GM23338 (cell line): ENCODE measurements around the gene FRMD1. TPM values are rescaled to one million over a fixed set of nuclear protein-coding genes. Genes with fewer than 3 reads are reported as not detected.

Experiments
- ATAC-seq: fragments of 200-7000 bp; cut with Tn5 transposase; 3 replicates; pipeline ENCODE4 v1.9.1; 2020
- DNase-seq: peaks from one replicate; pipeline ENCODE4 v3.0.0-alpha.2; 2015; ENCODE audit warnings: low spot score
- H2AFZ ChIP-seq: fragments of 200-600 bp; sonication (generic); 2 replicates; pipeline ENCODE4 v1.8.0; 2016; ENCODE audit warnings: antibody characterized with exemption, mild to moderate bottlenecking, moderate library complexity
- H3F3A ChIP-seq: fragments of 200-600 bp; sonication (generic); replicated peaks from 2 replicates; pipeline ENCODE4 v1.8.0; 2017; ENCODE audit warnings: antibody characterized with exemption, mixed run types, low read depth
- H3K27ac ChIP-seq: fragments of 200-600 bp; sonication (generic); 2 replicates; pipeline ENCODE4 v1.6.1; 2016; ENCODE audit warnings: low read depth
- H3K27me3 ChIP-seq: fragments of 200-600 bp; sonication (generic); 2 replicates; pipeline ENCODE4 v1.8.0; 2016; ENCODE audit warnings: mild to moderate bottlenecking, mixed run types, moderate library complexity; ENCODE audit not compliant: insufficient read depth
- H3K36me3 ChIP-seq: fragments of 200-600 bp; sonication (generic); 2 replicates; pipeline ENCODE4 v1.8.0; 2016; ENCODE audit warnings: mild to moderate bottlenecking; ENCODE audit not compliant: insufficient read depth
- H3K4me1 ChIP-seq: fragments of 200-600 bp; sonication (generic); 2 replicates; pipeline ENCODE4 v1.8.0; 2016; ENCODE audit warnings: mild to moderate bottlenecking, moderate library complexity; ENCODE audit not compliant: insufficient read depth
- H3K4me2 ChIP-seq: fragments of 200-600 bp; sonication (generic); 2 replicates; pipeline ENCODE4 v1.7.1; 2017; ENCODE audit warnings: mixed run types
- H3K4me3 ChIP-seq: fragments of 200-600 bp; sonication (generic); 2 replicates; pipeline ENCODE4 v1.6.1; 2016; ENCODE audit warnings: mixed run types
- H3K79me2 ChIP-seq: fragments of 200-600 bp; sonication (generic); replicated peaks from 2 replicates; pipeline ENCODE4 v1.8.0; 2017; ENCODE audit warnings: mild to moderate bottlenecking; ENCODE audit not compliant: insufficient read depth
- H3K9me2 ChIP-seq: fragments of 200-600 bp; sonication (generic); 2 replicates; pipeline ENCODE4 v1.8.0; 2017; ENCODE audit not compliant: insufficient read depth
- H4K20me1 ChIP-seq: fragments of 200-600 bp; sonication (generic); replicated peaks from 2 replicates; pipeline ENCODE4 v1.8.0; 2017; ENCODE audit warnings: mild to moderate bottlenecking; ENCODE audit not compliant: insufficient read depth
- H3K27ac Mint-ChIP-seq: 2 replicates; pipeline ENCODE4 v1.8.0; 2020; ENCODE audit warnings: inconsistent platforms, mild to moderate bottlenecking, moderate library complexity, mixed read lengths
- H3K27me3 Mint-ChIP-seq: 3 replicates; pipeline ENCODE4 v1.8.0; 2022; ENCODE audit warnings: low read depth, mild to moderate bottlenecking, moderate library complexity, mixed read lengths, inconsistent platforms; ENCODE audit not compliant: insufficient read depth, poor library complexity
- H3K36me3 Mint-ChIP-seq: 3 replicates; pipeline ENCODE4 v1.8.0; 2021; ENCODE audit warnings: low read depth, mild to moderate bottlenecking, inconsistent platforms, moderate library complexity, mixed read lengths
- H3K4me1 Mint-ChIP-seq: 3 replicates; pipeline ENCODE4 v1.8.0; 2020; ENCODE audit warnings: mild to moderate bottlenecking, inconsistent platforms, mixed read lengths
- H3K4me3 Mint-ChIP-seq: 3 replicates; pipeline ENCODE4 v1.8.0; 2021; ENCODE audit warnings: moderate library complexity, mild to moderate bottlenecking, inconsistent platforms, mixed read lengths
- H3K9me3 Mint-ChIP-seq: 3 replicates; pipeline ENCODE4 v1.8.0; 2020; ENCODE audit warnings: moderate library complexity, mild to moderate bottlenecking, inconsistent platforms, mixed read lengths
- CREB1 ChIP-seq: fragments of 250-450 bp; sonication (Bioruptor Pico); IDR thresholded peaks from 2 replicates; pipeline ENCODE4 v1.5.0; 2020; ENCODE audit warnings: low read depth, mild to moderate bottlenecking, moderate library complexity
- CTCF ChIP-seq, 2 experiments: fragments of 200-600 bp in 1 of 2; sonication (generic) in 1 of 2; conservative IDR thresholded peaks; 2 replicates each; pipeline versions ENCODE4 v1.5.1 to v1.6.1; 2016 to 2017; ENCODE audit warnings: antibody characterized with exemption in 2 of 2, low read depth in 2 of 2, mild to moderate bottlenecking in 2 of 2, moderate library complexity in 1 of 2
- ETS1 ChIP-seq: IDR thresholded peaks from 2 replicates; pipeline ENCODE4 v1.6.1; 2016; ENCODE audit warnings: antibody characterized with exemption
- EZH2 ChIP-seq: fragments of 200-600 bp; sonication (generic); IDR thresholded peaks from one replicate; pipeline ENCODE4 v1.8.0; 2017; ENCODE audit warnings: antibody characterized with exemption, mild to moderate bottlenecking, low read depth; ENCODE audit not compliant: unreplicated experiment
- EZH2phosphoT487 ChIP-seq: fragments of 200-600 bp; sonication (generic); IDR thresholded peaks from one replicate; pipeline ENCODE4 v1.8.1; 2018; ENCODE audit warnings: antibody characterized with exemption; ENCODE audit not compliant: unreplicated experiment
- JUNB ChIP-seq: IDR thresholded peaks from one replicate; pipeline ENCODE4 v1.6.1; 2016; ENCODE audit warnings: antibody characterized with exemption; ENCODE audit not compliant: unreplicated experiment
- REST ChIP-seq: IDR thresholded peaks from one replicate; pipeline ENCODE4 v1.6.1; 2018; ENCODE audit warnings: antibody characterized with exemption; ENCODE audit not compliant: unreplicated experiment
- ZNF331 ChIP-seq: fragments of 250-450 bp; sonication (Bioruptor Pico); IDR thresholded peaks from 2 replicates; pipeline ENCODE4 v1.5.0; 2020; ENCODE audit warnings: low read depth, mild to moderate bottlenecking, moderate library complexity
- ZNF462 ChIP-seq: fragments of 250-450 bp; sonication (Bioruptor Pico); IDR thresholded peaks from 2 replicates; pipeline ENCODE4 v1.5.0; 2020; ENCODE audit warnings: mild to moderate bottlenecking, moderate library complexity
- polyA plus RNA-seq: library from polyadenylated mRNA; unstranded; fragments of >200 nt; fragmentation: Nextera tagmentation; extraction: Ambion mirVana; gene quantifications from 2 replicates; pipeline ENCODE4 v1.2.1, GENCODE V29; 2016
- total RNA-seq: library from RNA; depleted of rRNA; stranded (reverse); fragments of >200 nt; shearing (Covaris generic); gene quantifications from 2 replicates; pipeline ENCODE4 v1.2.3, GENCODE V29; 2014

Gene FRMD1
- total and polyA plus RNA-seq, 2 experiments from 2014 or later, result 1.0 to 2.0 TPM

- no peaks in the 10 kb centered on the region for H3K9me2 ChIP-seq
- H3K79me2 ChIP-seq, result no peaks in the 10 kb centered on the region
- H3K4me2 ChIP-seq, result no peak overlapping the region
- Mint-ChIP-seq H3K9me3 (no peaks in the 10 kb centered on the region), H3K4me3 (no peak overlapping the region), H3K27ac (no peak overlapping the region), H3K36me3 (no peaks in the 10 kb centered on the region), H3K27me3 (peaks cover 4% of the 10 kb centered on the region), H3K4me1 (no peaks in the 10 kb centered on the region; the same call in 2 of the 3 replicates)
- H3K27ac ChIP-seq, result no peak overlapping the region
- TF ChIP-seq EZH2 (no peak), ZNF462 (CRISPR knock-in tag) (no peak), ETS1 (no peak)
- no peaks in the 10 kb centered on the region for H3K4me1 ChIP-seq
- H3F3A ChIP-seq, result no peaks in the 10 kb centered on the region
- no peak overlapping the region for H3K4me3 ChIP-seq
- no peak for ATAC-seq
- no peaks in the 10 kb centered on the region for H3K27me3 ChIP-seq
- no peak overlapping the region for H2AFZ ChIP-seq
- H4K20me1 ChIP-seq, result no peaks in the 10 kb centered on the region
- no peak for DNase-seq
- H3K36me3 ChIP-seq, result no peaks in the 10 kb centered on the region
Measured at GRCh38 chr6:168113226-168113625, 34.2 kb upstream of the FRMD1 start.

- no peaks in the 10 kb centered on the region for H3K36me3 ChIP-seq
- no peaks in the 10 kb centered on the region for H3K36me3 Mint-ChIP-seq
- no peak overlapping the region for H3K4me3 Mint-ChIP-seq
- H3K9me2 ChIP-seq, result no peaks in the 10 kb centered on the region
- no peaks in the 10 kb centered on the region for H3K27me3 ChIP-seq
- H4K20me1 ChIP-seq, result no peaks in the 10 kb centered on the region
- no peaks in the 10 kb centered on the region for H3K79me2 ChIP-seq
- DNase-seq (no peak), ATAC-seq (no peak)
- H3K4me1 Mint-ChIP-seq, result no peaks in the 10 kb centered on the region
- H3K27me3 Mint-ChIP-seq, result peaks cover 4% of the 10 kb centered on the region
- no peak overlapping the region for H2AFZ ChIP-seq
- H3K27ac Mint-ChIP-seq, result no peak overlapping the region
- no peaks in the 10 kb centered on the region for H3K9me3 Mint-ChIP-seq
- H3K4me2 ChIP-seq, result no peak overlapping the region
- no peak overlapping the region for H3K4me3 ChIP-seq
- no peaks in the 10 kb centered on the region for H3F3A ChIP-seq
- no peak overlapping the region for H3K27ac ChIP-seq
- H3K4me1 ChIP-seq, result no peaks in the 10 kb centered on the region
- TF ChIP-seq REST (no peak), CTCF (conservative IDR thresholded peaks at IDR 0.05; ENCODE audit: low read depth in 2 of 2) (no peak), JUNB (no peak), EZH2phosphoT487 (no peak), ZNF331 (CRISPR knock-in tag) (no peak), CREB1 (CRISPR knock-in tag) (no peak)
Measured at GRCh38 chr6:168111911-168112310, 32.9 kb upstream of the FRMD1 start.
